ENCODE results near the gene C4orf54.

C4orf54 gene

GRCh38 chr4:99617374-99617773, 40.3 kb downstream of the C4orf54 start:
- no peak for DNase-seq (ENCODE audit: low read depth in 2 of 2)

DNA sequence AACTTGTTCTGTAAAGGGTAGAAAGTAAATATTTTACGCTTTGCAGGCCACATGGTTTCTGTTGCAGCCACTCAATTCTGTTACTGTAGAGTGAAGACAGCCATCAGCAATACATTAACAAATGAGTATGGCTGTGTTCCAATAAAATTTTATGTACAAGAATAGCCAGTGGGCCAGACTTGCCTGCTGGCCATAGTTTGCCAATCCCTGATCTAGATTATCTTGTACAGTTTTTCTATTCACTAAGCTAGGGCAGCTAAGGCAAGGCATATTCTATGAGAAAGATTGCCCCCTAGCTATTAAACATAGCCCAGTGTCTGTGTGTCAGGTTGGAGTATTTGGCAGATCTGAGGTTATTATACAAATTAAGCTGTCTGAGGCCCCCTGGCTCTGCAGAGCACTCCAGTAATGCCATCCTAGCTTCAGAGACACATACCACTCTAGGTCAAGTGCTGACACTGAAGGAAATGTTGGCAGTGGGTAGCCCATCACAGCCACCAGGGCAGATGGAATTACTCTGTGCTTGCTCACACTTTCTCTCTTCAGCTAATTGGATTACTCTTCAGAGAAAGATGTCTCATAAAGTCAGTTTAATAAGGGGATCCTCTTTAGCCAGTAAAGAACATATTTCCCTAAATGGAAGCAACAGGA, 42.3 kb downstream of the C4orf54 start:
- no peak for DNase-seq (ENCODE audit: low read depth in 2 of 2)

- DNase-seq (ENCODE audit: low read depth in 2 of 2): no peak
Observed at GRCh38 chr4:99614491-99614890, 43.1 kb downstream of the C4orf54 start.

GRCh38 chr4:99612704-99613103, 44.9 kb downstream of the C4orf54 start:
- DNase-seq (ENCODE audit: low read depth in 2 of 2): no peak

DNA sequence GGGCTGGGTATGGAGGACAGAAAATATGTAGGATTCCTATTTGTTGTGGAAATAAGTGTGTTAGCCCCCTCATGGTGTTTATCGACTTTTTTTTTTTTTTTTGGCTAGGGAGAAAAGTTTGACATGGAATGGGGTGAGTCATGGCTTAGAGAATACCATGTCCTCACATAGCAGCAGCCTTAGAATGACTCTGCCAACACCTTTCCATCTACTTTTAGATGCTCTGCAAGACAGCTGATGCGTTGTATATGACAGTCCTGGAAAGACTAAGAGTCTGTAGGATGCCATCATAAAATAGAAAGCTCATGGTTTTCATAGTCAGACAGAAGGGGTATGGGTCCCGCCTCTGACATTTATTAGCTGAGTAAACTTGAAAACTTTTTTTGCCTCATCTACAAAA, 45.3 kb downstream of the C4orf54 start:
- no peak for DNase-seq (ENCODE audit: low read depth in 2 of 2)

- DNase-seq (ENCODE audit: low read depth in 2 of 2): no peak
Observed at GRCh38 chr4:99610605-99611175, 46.9 kb downstream of the C4orf54 start.

- no peak for DNase-seq (ENCODE audit: low read depth in 2 of 2)
Observed at GRCh38 chr4:99608417-99608816, 49.2 kb downstream of the C4orf54 start.

All from stimulated activated CD8-positive, alpha-beta memory T cell treated with anti-CD3 and anti-CD28 coated beads, Interleukin-15, amount 100 ng/mL, for 4 hours (primary cell).